NB4 (cell line): ENCODE data around the gene IER5.

Experiments
- CTCF ChIP-seq: IDR thresholded peaks from one replicate; pipeline ENCODE4 v1.5.1; 2012; ENCODE audit warnings: low read depth, low read length
- MYC ChIP-seq: IDR thresholded peaks from 2 replicates; pipeline ENCODE4 v1.6.1; 2011; ENCODE audit warnings: low read depth, low read length
- POLR2A ChIP-seq: IDR thresholded peaks from 2 replicates; pipeline ENCODE4 v1.6.1; 2011; ENCODE audit warnings: mild to moderate bottlenecking; ENCODE audit not compliant: insufficient read length; ENCODE audit errors: extremely low read depth

GRCh38 chr1:181092056-181092455 lies 3.6 kb downstream of the IER5 start:
- TF ChIP-seq CTCF, result no peak
- TF ChIP-seq POLR2A, result no peak
- no peak for TF ChIP-seq MYC
